ENCODE results near the gene DUT. TPM values are rescaled to one million over a fixed set of nuclear protein-coding genes. Genes with fewer than 3 reads are reported as not detected.

The DUT gene
- total and polyA plus RNA-seq, 9 of the 15 experiments (the other 6 are each of a cell fraction or from before 2014, with no cell fraction given) = 13.9 to 235 (median 94.9) TPM

GRCh38 chr15:48315041-48315440, 16.2 kb upstream of the DUT start (continued):
- TF ChIP-seq ZNF12 (CRISPR knock-in tag; IDR thresholded peaks at IDR 0.05) = no peak
- TF ChIP-seq, protein P1, sequence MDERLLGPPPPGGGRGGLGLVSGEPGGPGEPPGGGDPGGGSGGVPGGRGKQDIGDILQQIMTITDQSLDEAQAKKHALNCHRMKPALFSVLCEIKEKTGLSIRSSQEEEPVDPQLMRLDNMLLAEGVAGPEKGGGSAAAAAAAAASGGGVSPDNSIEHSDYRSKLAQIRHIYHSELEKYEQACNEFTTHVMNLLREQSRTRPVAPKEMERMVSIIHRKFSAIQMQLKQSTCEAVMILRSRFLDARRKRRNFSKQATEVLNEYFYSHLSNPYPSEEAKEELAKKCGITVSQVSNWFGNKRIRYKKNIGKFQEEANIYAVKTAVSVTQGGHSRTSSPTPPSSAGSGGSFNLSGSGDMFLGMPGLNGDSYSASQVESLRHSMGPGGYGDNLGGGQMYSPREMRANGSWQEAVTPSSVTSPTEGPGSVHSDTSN (CRISPR knock-in tag; IDR thresholded peaks at IDR 0.05; ENCODE audit: low read depth) = no peak
- TF ChIP-seq, protein P1 (tag; conservative IDR thresholded peaks at IDR 0.05; ENCODE audit: low read depth) = no peak

DNA sequence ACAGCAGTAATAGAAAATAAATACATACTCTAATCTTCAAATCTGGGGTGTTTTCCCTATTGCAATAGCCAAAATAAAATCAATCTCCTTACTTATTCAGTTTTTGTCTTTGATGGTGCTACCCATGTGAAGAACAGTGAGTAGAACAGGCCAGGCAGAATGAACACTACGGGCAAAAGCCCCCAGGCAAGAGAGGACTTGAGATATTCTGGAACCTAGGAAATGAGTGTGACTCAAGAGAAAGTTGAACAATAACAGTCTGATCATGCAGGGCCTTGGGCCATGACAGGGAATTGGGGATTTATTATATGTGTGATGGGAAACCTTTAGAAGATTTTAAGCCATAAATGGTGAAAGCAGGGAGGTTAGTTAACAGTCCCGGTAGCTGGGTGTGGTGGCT, 14.0 kb upstream of the DUT start:
- BruUV-seq (replicated peaks) = no TSS peak
- H4K20me1 ChIP-seq (replicated peaks; ENCODE audit: control insufficient read depth, insufficient read depth, low read length) = no peaks in the 10 kb centered on the region
- FAIRE-seq (no peak), DNase-seq (ENCODE audit: extremely low read depth in 1 of 4, low spot score in 3 of 4) (no peak), ATAC-seq (no peak)
- no peak overlapping the region for H3K4me3 ChIP-seq
- in situ Hi-C loops (cut with MboI) (no loop called here), intact Hi-C loops (cut with micrococcal nuclease) (no loop called here)
- H3K36me3 ChIP-seq (ENCODE audit: control insufficient read depth, insufficient read depth, low read length) = no peaks in the 10 kb centered on the region
- ChIA-PET CTCF (ENCODE audit: low intra/inter-chr PET ratio) (no interaction called here), POLR2A (no interaction called here)
- H3K9me3 ChIP-seq (replicated peaks; ENCODE audit: control insufficient read depth, insufficient read depth, low read depth, low read length) = no peaks in the 10 kb centered on the region
- H3K79me2 ChIP-seq (ENCODE audit: control insufficient read depth, insufficient read depth, low read length) = no peaks in the 10 kb centered on the region
- no peak overlapping the region for H3K9ac ChIP-seq (ENCODE audit: insufficient read depth in 1 of 2, low read depth in 2 of 2, low read length in 2 of 2)
- peaks cover 8 to 12% of the 10 kb centered on the region in 2 experiments; a peak in 3 of 5 replicates for H3K27me3 ChIP-seq (ENCODE audit: control insufficient read depth in 2 of 2, insufficient read depth in 2 of 2, low read length in 2 of 2)
- no peaks in the 10 kb centered on the region for H3K4me1 ChIP-seq (replicated peaks in 1 of 2; ENCODE audit: control insufficient read depth in 2 of 2, insufficient read depth in 2 of 2, low read length in 2 of 2)
- H3K4me2 ChIP-seq (ENCODE audit: insufficient read depth, low read length) = no peak overlapping the region
- H2AFZ ChIP-seq (ENCODE audit: low read depth, low read length) = no peak overlapping the region
- no peak overlapping the region for H3K27ac ChIP-seq (ENCODE audit: extremely low read depth, low read depth, low read length)
- 3% methylated on average over 2 of the region's 2 CpGs for WGBS (ENCODE audit: insufficient coverage, low coverage, missing lambda C conversion rate)
- no peaks in the 10 kb centered on the region for H3K9me1 ChIP-seq (ENCODE audit: control insufficient read depth, insufficient read depth, low read length)
- no peak for TF ChIP-seq REST (IDR thresholded peaks at IDR 0.05; ENCODE audit: borderline replicate concordance)
- no peak for TF ChIP-seq REST (CRISPR knock-in tag; IDR thresholded peaks at IDR 0.05; ENCODE audit: low read depth)
- TF ChIP-seq, protein P2, sequence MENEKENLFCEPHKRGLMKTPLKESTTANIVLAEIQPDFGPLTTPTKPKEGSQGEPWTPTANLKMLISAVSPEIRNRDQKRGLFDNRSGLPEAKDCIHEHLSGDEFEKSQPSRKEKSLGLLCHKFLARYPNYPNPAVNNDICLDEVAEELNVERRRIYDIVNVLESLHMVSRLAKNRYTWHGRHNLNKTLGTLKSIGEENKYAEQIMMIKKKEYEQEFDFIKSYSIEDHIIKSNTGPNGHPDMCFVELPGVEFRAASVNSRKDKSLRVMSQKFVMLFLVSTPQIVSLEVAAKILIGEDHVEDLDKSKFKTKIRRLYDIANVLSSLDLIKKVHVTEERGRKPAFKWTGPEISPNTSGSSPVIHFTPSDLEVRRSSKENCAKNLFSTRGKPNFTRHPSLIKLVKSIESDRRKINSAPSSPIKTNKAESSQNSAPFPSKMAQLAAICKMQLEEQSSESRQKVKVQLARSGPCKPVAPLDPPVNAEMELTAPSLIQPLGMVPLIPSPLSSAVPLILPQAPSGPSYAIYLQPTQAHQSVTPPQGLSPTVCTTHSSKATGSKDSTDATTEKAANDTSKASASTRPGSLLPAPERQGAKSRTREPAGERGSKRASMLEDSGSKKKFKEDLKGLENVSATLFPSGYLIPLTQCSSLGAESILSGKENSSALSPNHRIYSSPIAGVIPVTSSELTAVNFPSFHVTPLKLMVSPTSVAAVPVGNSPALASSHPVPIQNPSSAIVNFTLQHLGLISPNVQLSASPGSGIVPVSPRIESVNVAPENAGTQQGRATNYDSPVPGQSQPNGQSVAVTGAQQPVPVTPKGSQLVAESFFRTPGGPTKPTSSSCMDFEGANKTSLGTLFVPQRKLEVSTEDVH (IDR thresholded peaks at IDR 0.05; ENCODE audit: low read depth, partially characterized antibody) = no peak
- no peak for TF ChIP-seq POLR2A (conservative IDR thresholded peaks at IDR 0.05)

Measured in K562 (cell line).